NCI-H1417 treated with DMSO at 0.1 percent for 48 hours (cell line): Measurements from ENCODE around the gene ATP5ME.
"Not testable (repeated sequence)": the region's sequence is repeated elsewhere in the genome, so short reads cannot be mapped to it uniquely, and the experiment has no call there.

Experiments
- DNase-seq: peaks from one replicate; lab custom pipeline; 2025; lab: John Stamatoyannopoulos, UW

ATP5ME gene

DNA sequence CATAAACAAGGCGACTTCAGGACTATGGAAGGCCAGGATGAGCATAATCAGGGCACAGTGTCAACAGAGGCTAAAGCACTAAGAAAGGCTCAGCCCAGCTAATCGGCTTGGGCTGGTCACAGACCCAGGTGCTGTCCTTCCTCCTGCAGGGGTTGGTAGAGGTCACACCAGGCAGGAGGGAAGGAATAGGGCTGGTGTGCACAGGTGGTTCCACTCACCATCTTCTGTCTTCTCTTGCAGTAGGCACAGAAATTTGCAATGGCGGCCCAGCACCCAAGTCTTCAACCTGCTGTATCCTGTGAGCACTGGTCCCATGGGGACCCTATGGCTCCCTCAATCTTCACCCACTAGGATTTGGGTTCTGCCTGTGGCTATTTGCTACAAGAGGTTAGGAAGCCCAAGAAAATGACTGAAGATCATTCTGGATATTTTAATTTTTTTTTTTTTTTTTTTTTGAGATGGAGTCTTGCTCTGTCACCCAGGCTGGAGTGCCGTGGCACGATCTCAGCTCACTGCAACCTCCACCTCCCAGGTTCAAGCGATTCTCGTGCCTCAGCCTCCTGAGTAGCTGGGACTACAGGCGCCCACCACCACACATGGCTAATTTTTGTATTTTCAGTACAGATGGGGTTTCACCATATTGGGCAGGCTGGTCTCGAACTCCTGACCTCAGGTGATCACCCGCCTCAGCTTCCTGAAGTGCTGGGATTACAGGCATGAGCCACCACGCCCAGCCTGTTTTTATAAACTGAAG, 4.1 kb downstream of the ATP5ME start:
- DNase-seq, result not testable (repeated sequence)

DNA sequence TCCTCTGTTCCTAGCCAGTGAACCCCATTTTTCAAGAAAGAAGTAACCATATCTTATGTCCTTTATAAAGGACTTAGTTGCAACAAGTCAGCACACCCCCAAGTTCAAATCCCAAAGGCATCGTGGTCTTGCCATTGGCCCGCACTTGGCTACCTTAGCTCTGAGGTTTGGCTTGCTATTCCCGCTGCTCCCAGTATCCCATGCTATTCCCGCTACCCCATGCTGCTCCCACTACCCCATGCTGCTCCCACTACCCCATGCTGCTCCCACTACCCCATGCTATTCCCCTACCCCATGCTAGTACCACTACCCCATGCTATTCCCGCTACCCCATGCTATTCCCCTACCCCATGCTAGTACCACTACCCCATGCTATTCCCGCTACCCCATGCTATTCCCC, 5.9 kb downstream of the ATP5ME start:
- DNase-seq, result not testable (repeated sequence)

DNA sequence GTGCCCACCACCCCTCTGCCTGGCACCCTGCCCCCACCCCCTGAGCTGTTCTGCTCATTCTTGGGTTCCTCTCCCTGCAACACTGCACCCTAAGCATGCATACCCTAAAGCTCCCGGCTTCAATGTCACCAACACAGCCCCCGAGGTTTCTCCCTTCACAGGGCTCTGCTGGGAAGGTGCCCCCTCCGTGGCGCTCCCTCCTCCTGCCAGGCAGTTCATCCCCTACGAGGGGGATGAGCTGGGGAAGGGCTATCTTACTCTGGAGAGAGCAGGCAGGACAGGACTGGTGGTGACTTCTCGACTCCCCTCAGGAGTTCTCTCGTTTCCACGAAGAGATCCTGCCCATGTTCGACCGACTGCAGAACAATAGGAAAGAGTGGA, 6.5 kb downstream of the ATP5ME start:
- DNase-seq, result no peak

DNA sequence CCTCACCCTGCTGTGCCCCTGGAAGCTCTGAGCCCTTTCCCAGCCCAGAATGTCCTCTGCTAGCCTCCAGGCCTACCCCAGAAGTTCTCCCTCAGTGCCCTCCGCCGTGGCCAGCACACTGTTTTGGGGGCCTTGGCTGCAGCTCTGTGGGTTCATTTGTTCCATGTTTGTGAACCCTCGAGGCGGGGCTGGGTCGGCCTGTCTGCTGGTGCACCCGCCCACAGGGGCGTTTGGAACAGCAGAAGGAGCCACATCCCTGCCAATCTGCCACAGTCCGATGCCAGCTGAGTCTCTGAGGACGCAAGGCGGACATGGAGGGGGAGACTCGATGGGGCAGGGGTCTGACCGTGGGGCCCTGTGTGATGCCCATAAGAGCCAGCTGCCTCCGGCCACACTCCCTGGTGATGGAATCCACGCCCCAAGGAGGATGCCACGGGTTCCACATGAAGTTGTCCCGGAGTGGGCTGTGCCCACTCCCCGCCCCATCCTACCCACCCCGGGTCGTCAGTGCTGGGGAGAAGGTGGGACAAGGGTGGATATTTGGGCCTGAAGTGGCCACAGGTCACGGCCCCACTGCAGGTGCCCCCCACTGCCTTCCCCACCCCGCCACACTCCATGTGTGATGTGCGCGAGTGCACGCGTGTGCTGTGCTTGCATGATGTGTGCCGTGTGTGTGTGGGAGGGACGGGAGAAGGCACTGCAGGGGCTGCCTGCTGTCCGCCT, 7.1 kb downstream of the ATP5ME start:
- no peak for DNase-seq

DNA sequence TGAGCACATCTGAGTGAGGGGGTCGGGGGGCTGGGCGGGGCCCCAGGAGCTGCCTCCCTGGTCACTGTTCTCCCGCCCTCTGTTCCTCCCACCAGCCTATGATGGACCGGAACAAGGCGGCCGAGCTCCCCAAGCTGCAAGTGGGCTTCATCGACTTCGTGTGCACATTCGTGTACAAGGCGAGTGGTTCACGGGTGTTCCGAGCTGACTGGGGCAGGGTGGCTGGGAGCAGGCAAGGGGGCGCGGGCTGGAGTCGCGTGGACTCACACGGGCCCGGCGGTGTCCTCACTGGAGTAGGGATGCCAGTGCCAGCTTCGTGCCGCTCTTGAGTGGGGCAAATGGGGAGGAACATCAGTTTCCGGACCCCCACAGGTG, 7.7 kb downstream of the ATP5ME start:
- DNase-seq, result no peak

DNA sequence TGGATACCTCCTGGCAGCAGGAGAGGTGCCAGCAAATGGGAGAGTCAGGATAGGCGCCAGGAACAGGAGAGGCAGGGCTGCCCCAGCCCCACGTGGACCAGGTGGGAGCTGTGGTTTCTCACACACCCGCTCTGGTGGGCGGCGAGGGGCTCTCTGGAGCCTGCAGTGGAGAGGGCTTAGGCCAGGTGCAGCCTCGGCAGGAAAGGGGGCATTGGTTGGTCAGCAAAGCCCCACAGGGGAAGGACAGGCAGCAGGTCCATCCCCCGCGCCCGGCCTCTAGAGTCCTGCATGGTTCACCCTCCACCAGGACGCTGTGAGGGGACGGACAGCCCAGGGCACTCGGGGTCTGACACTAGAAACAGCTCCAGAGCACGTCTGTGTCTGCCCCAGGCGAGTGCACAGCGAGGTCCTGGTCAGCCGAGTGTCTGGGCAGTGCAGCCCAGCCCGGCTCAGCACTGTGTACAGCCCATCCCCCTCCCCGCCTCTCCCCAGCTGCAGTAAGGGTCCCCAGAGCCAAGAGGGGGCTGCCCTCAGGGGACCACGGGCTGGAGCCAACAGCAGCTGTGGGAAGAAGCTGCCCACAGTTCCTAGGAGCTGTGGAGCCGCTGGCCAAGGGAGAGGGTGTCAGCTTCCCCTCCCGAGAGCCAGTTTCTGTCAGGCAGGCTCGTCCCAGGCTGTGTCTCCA, 8.2 kb downstream of the ATP5ME start:
- no peak for DNase-seq

DNA sequence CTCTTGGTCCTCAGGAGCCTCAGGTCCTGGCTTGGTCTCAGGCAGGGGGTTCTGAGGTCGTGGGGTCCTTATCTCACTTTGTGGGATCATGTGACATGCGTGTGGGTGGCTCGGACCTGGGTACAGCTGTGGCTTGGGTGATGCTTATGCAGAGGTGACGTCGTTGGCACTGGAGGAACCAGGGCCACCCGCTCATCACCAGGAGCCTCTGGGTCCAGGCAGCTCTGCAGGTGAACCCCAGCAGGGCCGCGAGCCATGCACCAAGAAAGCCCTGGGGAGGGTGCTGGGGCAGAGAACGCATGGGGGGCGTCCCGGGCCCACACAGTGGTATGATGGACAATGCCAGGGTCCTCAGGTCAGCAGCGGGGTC, 8.7 kb downstream of the ATP5ME start:
- DNase-seq, result no peak

DNA sequence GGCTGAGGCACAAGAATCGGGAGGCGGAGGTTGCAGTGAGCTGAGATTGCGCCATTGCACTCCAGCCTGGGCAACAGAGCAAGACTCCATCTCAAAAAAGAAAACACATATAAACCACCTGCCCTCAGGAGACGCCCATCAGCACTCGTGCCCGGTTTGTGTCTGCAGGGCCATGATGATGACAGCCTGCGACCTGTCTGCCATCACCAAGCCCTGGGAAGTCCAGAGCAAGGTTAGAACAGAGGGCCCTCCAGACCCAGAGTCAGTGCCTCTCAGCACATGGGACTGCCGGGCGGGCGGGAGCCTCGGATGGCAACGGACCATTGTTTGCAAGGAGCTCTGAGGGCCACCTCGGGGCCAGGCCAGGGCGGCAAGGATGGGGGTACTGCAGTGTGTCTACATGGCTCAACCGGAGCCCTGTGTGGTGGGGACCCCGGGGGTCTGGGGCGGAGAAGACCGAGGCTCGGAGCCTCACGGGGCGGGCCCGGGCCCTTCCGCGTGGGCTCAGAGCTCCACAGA, 9.3 kb downstream of the ATP5ME start:
- no peak for DNase-seq

DNA sequence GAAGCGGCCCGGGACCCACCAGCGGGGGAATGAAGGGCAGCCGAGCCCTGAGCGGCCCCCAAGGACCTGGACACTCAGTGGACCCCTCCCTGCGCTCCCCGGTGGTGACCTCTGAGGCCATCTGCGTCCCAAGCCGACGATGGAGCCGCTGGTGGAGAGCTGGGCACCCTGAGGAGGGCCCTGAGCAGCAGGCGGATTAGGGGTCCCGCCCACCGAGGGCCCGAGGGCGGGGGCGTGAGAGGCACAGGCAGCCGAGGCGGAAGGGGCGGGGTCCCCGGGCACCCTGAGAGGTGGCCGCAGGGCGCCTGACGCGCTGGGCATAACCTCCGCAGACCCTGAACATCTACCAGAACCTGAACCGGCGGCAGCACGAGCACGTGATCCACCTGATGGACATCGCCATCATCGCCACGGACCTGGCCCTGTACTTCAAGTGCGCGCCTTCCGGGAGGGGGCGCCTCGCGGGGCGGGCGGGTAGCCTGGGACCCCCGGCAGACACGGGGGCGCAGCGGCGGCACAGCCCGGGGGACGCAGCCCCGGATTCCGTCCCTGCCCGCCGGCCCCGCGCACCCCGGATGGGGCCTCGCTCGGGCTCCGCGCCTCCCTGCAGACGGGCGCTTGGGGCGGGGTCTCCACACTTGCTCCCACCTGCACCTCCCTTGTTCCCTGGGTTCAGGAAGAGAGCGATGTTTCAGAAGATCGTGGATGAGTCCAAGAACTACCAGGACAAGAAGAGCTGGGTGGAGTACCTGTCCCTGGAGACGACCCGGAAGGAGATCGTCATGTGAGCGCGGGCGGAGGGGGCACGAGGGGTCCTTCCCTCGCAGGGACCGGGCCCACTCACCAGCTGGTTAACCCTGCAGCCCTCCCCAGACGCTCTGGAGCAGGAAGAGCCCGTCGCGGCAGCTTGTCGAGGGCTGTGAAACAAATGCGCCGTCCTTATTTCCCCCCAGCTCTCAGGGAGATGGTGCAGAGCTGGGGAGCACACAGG, 10.3 kb downstream of the ATP5ME start:
- DNase-seq, result no peak

DNA sequence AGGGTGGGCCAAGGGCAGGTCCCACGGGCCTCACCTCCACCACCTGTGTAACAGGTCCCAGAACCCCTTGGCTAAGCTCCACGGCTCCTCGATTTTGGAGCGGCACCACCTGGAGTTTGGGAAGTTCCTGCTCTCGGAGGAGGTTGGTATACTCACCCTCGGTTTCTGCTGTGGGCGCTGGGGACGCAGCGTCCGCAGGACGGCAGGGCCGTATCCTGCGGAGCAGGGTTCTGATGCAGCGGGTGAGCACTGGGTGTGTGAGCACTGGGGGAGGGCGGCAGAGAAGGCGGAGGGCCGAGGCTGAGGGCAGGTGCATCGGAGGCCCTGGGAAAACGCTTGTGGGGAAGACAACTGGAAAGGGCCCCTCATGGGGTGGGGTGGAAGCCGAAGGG, 11.0 kb downstream of the ATP5ME start:
- no peak for DNase-seq

DNA sequence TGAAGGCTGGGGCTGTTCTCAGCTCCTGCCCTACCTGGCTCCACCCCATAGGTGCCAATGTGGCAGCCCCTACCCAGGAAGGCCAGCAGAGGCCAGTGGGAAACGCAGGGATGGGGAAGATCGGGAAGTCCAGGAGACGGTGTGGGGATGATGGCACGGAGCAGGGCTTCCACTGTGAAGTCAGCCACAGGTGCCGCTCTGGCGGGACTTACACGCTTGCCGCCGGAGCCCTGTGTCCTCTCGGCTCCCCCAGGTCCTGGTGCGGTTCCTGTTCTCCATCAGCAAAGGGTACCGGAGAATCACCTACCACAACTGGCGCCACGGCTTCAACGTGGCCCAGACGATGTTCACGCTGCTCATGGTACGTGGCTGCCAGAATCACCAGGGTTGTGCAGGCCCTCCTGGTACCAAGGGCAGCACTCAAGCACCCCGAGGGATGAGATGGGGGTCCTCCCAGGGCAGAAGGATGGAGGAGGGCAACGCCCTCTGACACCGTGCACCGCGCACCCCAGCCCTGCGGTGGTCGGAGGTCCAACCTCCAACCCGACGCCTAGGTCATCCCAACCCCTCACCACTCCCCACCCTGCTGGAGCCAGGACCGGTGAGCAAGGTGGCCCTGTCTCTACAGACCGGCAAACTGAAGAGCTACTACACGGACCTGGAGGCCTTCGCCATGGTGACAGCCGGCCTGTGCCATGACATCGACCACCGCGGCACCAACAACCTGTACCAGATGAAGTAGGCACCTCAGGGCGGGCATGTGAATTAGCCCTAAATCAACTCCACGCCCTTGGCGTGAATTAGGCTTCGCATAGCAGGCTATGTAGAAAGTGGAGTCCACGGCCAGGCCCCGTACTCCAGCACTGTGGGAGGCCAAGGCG, 12.0 kb downstream of the ATP5ME start:
- DNase-seq, result no peak

DNA sequence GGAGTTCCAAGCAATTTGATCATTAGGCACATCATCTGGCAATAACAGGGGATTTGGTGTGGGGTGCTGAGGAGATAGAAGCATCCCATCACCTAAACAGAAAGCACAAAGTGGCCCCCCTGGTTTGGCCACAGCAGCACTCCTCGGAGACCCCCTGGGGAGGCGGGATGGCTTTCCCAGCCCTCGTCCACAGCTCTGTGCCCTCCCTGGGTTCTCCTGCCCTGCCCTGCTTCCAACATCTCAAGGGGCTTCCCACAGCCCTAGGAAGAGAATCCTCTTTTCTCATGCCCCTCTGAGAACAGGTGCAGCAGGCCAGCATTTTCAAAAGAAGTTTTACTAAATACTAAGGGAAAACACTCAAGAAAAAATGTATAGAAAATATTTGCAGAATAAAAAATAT, 12.8 kb downstream of the ATP5ME start:
- DNase-seq, result no peak

DNA sequence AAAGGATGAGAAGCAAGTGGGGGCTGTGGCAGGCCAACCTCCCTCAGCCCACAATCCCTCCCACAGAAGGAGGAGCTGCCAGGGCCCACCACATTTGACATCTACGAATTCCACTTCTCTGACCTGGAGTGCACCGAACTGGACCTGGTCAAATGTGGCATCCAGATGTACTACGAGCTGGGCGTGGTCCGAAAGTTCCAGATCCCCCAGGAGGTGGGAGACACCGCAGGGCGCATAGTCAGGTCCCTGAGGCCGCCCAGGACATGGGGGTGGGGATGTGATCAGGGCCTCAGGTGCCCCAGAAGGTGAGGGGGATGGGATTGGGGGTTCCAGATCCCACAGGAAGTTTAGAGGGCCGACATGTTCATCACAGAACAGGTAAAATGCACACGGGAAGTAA, 13.7 kb downstream of the ATP5ME start:
- no peak for DNase-seq

DNA sequence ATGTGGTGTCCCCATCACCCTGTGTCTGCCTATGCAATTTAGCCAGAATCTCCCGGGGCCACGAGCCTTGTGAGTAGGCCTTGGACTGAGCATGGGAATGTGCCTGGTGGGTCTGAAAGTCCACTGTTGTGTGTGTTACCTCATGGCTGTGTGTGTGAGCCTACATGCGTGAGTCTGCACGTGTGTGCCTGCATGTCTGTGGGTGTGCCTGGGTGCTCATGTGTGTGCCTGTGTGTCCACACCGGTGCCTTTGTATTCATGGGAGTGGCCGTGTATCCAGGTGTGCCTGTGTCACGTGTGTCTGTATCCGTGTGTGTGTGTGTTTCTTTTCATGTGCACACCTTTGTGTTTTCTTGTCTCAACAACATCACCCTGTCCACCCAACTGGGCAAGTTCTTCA, 14.2 kb downstream of the ATP5ME start:
- no peak for DNase-seq

DNA sequence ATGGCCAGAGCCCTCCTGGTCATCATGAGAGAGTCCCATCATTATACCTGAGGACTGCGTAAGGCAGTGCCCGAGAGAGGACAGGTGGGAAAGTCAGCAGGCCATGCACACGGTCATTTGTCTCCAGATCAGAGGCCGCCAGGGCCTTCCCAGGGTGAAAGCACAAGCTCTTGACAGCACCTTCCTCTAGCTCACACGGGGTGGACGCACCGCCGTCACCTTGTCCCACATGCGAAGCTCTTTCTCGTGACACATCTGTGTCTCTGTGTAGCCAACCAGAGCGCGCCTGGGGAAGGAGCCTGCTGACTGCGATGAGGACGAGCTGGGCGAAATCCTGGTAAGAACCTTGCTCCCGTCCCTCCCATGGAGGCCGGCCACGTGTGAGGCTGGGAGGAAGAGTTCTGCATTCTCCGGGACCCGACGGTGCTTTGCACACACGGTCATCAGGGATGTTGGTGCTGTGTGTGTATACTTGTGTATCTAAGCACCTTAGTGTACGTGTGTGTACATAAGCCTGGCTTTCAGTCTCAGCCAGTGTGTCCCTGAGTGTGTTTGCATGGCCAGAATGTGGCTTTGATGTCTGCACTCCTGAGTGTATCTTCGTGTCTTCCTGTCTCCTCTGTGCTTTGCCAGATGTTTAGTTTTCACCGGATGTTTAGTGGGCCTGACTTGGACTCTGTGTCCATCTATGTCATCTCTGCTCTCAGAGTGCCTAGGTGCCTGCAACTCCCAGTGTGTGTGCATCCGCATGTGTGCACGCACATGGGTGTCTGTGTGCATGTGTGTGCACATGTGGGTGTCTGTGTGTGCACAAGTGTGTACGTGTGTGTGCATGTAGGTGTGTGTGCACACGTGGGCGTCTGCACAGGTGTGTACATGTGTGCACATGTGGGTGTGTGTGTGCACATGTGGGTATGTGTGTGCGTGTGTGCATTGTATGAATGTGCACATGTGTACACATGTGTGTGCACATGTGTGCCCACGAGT, 15.1 kb downstream of the ATP5ME start:
- no peak for DNase-seq

DNA sequence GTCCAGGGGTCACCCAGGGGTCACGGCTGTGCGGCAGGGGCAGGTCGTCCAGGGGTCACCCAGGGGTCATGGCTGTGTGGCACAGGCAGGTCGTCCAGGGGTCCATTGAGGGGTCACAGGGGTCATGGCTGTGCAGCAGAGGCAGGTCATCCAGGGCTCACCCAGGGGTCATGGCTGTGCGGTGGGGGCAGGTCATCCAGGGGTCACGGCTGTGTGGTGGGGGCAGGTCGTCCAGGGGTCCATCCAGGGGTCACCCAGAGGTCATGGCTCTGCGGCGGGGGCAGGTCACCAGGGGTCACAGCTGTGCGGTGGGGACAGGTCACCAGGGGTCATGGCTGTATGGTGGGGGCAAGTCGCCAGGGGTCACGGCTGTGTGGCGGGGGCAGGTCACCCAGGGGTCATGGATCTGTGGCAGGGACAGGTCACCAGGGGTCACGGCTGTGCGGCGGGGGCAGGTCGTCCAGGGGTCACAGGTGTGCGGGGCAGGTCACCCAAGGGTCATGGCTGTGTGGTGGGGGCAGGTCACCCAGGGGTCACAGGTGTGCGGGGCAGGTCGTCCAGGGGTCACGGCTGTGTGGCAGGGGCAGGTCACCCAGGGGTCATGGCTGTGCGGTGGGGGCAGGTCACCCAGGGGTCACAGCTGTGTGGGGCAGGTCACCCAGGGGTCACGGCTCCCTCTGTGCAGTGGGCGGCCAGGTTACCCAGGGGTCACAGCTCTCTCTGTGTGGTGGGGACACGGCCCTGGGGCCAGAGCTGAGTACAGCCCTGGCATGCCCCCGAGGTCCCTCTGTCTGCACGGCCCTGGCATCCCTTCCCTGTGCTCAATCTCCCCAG, 16.0 kb downstream of the ATP5ME start:
- DNase-seq, result no peak

DNA sequence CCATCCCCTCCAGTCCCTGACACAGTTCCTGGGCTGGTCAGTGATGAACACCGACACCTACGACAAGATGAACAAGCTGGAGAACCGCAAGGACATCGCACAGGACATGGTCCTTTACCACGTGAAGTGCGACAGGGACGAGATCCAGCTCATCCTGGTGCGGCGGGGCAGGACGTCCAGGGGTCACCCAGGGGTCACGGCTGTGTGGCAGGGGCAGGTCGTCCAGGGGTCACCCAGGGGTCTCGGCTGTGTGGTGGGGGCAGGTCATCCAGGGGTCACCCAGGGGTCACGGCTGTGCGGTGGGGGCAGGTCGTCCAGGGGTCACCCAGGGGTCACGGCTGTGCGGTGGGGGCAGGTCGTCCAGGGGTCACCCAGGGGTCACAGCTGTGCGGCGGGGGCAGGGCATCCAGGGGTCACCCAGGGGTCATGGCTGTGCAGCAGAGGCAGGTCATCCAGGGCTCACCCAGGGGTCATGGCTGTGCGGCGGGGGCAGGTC, 16.7 kb downstream of the ATP5ME start:
- no peak for DNase-seq
